OCI-LY1 (cell line): ENCODE data around the gene DIP2C.

Source experiments
- EZH2 ChIP-seq: fragments of 200-600 bp; sonication (generic), shearing (Covaris generic); IDR thresholded peaks from 2 replicates; pipeline ENCODE4 v1.8.0; 2017; ENCODE audit warnings: borderline replicate concordance, mixed run types, mild to moderate bottlenecking, antibody characterized with exemption, low read length, moderate library complexity, mixed read lengths
- TF ChIP-seq, protein P1 (sequence below): fragments of 200-600 bp; sonication (generic), shearing (Covaris generic); IDR thresholded peaks from 2 replicates; pipeline ENCODE4 v1.5.1; 2017; ENCODE audit warnings: mild to moderate bottlenecking, antibody characterized with exemption, low read length, moderate library complexity, mixed read lengths

DNA sequence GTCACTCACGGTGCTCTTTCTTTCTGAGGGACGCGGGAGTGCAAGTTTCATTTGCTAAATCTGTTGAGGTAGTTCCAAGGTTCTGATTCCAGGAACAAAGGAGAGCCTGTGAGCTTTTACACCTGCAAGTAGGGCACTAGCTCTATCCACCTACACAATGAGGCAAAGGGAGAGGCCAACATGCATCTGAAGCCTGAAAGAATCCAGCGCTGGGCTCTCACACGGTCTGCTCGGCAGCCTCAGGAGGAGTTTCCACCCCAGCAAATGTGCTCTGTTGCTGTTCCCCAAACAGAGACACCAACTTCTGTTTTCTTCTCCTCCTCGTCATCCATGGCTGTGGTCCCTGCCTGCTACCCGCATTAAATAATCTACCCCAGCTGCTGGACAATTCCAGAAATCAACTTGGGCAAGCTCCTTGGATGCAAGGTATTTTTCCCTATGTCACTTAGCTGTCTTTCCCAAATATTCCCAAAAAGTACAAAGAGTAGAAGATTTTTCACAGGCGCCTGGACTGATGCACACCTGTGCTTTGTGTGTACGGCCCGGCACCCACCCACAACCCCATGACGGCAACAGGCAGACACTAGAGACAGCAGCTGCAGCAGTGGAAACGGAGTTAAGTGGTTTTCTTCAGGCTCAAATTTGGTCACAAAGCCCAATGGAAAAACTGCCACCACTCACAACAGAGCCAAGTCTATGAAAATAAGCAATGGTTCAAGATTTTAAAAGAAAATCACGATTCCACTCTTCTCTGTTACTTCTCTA is 377.4 kb downstream of the DIP2C start:
- no peak for TF ChIP-seq EZH2
- TF ChIP-seq, protein P1, sequence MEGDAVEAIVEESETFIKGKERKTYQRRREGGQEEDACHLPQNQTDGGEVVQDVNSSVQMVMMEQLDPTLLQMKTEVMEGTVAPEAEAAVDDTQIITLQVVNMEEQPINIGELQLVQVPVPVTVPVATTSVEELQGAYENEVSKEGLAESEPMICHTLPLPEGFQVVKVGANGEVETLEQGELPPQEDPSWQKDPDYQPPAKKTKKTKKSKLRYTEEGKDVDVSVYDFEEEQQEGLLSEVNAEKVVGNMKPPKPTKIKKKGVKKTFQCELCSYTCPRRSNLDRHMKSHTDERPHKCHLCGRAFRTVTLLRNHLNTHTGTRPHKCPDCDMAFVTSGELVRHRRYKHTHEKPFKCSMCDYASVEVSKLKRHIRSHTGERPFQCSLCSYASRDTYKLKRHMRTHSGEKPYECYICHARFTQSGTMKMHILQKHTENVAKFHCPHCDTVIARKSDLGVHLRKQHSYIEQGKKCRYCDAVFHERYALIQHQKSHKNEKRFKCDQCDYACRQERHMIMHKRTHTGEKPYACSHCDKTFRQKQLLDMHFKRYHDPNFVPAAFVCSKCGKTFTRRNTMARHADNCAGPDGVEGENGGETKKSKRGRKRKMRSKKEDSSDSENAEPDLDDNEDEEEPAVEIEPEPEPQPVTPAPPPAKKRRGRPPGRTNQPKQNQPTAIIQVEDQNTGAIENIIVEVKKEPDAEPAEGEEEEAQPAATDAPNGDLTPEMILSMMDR, result no peak
